Endothelial cell (in vitro differentiated cells): ENCODE results near the gene CACNG4. TPM values are rescaled to one million over a fixed set of nuclear protein-coding genes. Genes with fewer than 3 reads are reported as not detected.

Experiments
- DNase-seq: peaks from one replicate; pipeline ENCODE4 v3.0.0; 2021; ENCODE audit warnings: low spot score
- H3K27ac Mint-ChIP-seq: one replicate; pipeline ENCODE4 v1.8.0; 2021; ENCODE audit warnings: mixed read lengths, inconsistent platforms; ENCODE audit not compliant: unreplicated experiment
- H3K27me3 Mint-ChIP-seq: one replicate; pipeline ENCODE4 v1.8.0; 2021; ENCODE audit warnings: mild to moderate bottlenecking, moderate library complexity, mixed read lengths, inconsistent platforms; ENCODE audit not compliant: unreplicated experiment
- H3K36me3 Mint-ChIP-seq: one replicate; pipeline ENCODE4 v1.8.0; 2021; ENCODE audit warnings: mild to moderate bottlenecking, low read depth, mixed read lengths, inconsistent platforms; ENCODE audit not compliant: unreplicated experiment
- H3K4me1 Mint-ChIP-seq: one replicate; pipeline ENCODE4 v1.8.0; 2021; ENCODE audit warnings: mild to moderate bottlenecking, mixed read lengths, inconsistent platforms; ENCODE audit not compliant: unreplicated experiment
- H3K4me3 Mint-ChIP-seq: one replicate; pipeline ENCODE4 v1.8.0; 2021; ENCODE audit warnings: mild to moderate bottlenecking, mixed read lengths, inconsistent platforms; ENCODE audit not compliant: unreplicated experiment
- H3K9me3 Mint-ChIP-seq: one replicate; pipeline ENCODE4 v1.8.0; 2021; ENCODE audit warnings: mixed read lengths, inconsistent platforms; ENCODE audit not compliant: unreplicated experiment
- total RNA-seq: library from RNA; stranded (reverse); fragmentation: NEBNext Ultra II Directional; extraction: Animal tissue kit (Norgen Biotek cat#: 25700); gene quantifications from one replicate; pipeline ENCODE4 v1.2.1, GENCODE V29; 2021; ENCODE audit not compliant: unreplicated experiment
- TF ChIP-seq, protein P1 (sequence below): fragments of 200-600 bp; sonication (generic); IDR thresholded peaks from one replicate; pipeline ENCODE4 v1.5.0; 2021; ENCODE audit warnings: antibody characterized with exemption; ENCODE audit not compliant: unreplicated experiment

CACNG4 gene
- total RNA-seq, 1 donor from 2014 or later, result 0.33 TPM

- no peak for DNase-seq
- H3K4me3 Mint-ChIP-seq, result no peak overlapping the region
- no peaks in the 10 kb centered on the region for H3K27me3 Mint-ChIP-seq
- no peak overlapping the region for H3K27ac Mint-ChIP-seq
- TF ChIP-seq, protein P1, sequence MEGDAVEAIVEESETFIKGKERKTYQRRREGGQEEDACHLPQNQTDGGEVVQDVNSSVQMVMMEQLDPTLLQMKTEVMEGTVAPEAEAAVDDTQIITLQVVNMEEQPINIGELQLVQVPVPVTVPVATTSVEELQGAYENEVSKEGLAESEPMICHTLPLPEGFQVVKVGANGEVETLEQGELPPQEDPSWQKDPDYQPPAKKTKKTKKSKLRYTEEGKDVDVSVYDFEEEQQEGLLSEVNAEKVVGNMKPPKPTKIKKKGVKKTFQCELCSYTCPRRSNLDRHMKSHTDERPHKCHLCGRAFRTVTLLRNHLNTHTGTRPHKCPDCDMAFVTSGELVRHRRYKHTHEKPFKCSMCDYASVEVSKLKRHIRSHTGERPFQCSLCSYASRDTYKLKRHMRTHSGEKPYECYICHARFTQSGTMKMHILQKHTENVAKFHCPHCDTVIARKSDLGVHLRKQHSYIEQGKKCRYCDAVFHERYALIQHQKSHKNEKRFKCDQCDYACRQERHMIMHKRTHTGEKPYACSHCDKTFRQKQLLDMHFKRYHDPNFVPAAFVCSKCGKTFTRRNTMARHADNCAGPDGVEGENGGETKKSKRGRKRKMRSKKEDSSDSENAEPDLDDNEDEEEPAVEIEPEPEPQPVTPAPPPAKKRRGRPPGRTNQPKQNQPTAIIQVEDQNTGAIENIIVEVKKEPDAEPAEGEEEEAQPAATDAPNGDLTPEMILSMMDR, result no peak
- H3K9me3 Mint-ChIP-seq, result peaks cover 7% of the 10 kb centered on the region
- peaks cover 2% of the 10 kb centered on the region for H3K4me1 Mint-ChIP-seq
- H3K36me3 Mint-ChIP-seq, result peaks cover 7% of the 10 kb centered on the region
Measured at GRCh38 chr17:67046398-67046797, 81.9 kb downstream of the CACNG4 start.

GRCh38 chr17:67047382-67047781 is 82.9 kb downstream of the CACNG4 start:
- Mint-ChIP-seq H3K36me3 (peaks cover 7% of the 10 kb centered on the region), H3K27ac (no peak overlapping the region), H3K9me3 (peaks cover 7% of the 10 kb centered on the region), H3K4me1 (peaks cover 2% of the 10 kb centered on the region), H3K27me3 (peaks cover 1% of the 10 kb centered on the region), H3K4me3 (no peak overlapping the region)
- TF ChIP-seq, protein P1, result no peak
- no peak for DNase-seq

- peaks cover 7% of the 10 kb centered on the region for H3K36me3 Mint-ChIP-seq
Measured at GRCh38 chr17:67049025-67049739, 84.7 kb downstream of the CACNG4 start.

DNA sequence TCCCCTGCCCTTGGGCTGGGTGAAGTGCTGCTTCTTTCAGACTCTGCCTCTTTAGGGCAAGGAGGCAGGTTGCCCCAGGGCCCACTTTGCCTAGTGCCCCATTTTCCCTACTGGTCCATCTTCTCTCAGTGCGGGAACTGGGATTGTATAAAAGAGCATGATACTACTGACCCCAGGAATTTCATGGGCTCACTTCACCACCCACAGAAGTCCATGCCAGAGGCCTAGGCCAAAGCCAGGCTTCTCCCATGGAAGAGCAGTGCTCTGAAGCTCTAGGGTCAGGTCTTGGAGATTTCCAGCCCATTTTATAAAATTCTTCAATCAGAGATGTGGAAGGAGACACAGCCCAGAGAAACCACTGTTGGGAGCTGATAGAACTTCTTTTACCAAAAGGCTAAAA is 85.6 kb downstream of the CACNG4 start:
- H3K36me3 Mint-ChIP-seq, result peaks cover 11% of the 10 kb centered on the region
- peaks cover 2% of the 10 kb centered on the region for H3K4me1 Mint-ChIP-seq
- peaks cover 1% of the 10 kb centered on the region for H3K27me3 Mint-ChIP-seq
- H3K9me3 Mint-ChIP-seq, result peaks cover 7% of the 10 kb centered on the region
- TF ChIP-seq, protein P1, result no peak
- no peak overlapping the region for H3K27ac Mint-ChIP-seq
- no peak overlapping the region for H3K4me3 Mint-ChIP-seq
- DNase-seq, result no peak

More at GRCh38 chr17:67049025-67049739, 84.7 kb downstream of the CACNG4 start:
- peaks cover 7% of the 10 kb centered on the region for H3K9me3 Mint-ChIP-seq
- no peak overlapping the region for H3K27ac Mint-ChIP-seq
- no peak for DNase-seq
- no peak overlapping the region for H3K4me3 Mint-ChIP-seq
- peaks cover 2% of the 10 kb centered on the region for H3K4me1 Mint-ChIP-seq
- H3K27me3 Mint-ChIP-seq, result peaks cover 1% of the 10 kb centered on the region
- TF ChIP-seq, protein P1, result no peak

- peaks cover 1% of the 10 kb centered on the region for H3K27me3 Mint-ChIP-seq
- TF ChIP-seq, protein P1, result no peak
- no peak for DNase-seq
- H3K27ac Mint-ChIP-seq, result no peak overlapping the region
- peaks cover 7% of the 10 kb centered on the region for H3K9me3 Mint-ChIP-seq
- peaks cover 2% of the 10 kb centered on the region for H3K4me1 Mint-ChIP-seq
- H3K4me3 Mint-ChIP-seq, result no peak overlapping the region
- H3K36me3 Mint-ChIP-seq, result peaks cover 11% of the 10 kb centered on the region
Measured at GRCh38 chr17:67050471-67051154, 86.1 kb downstream of the CACNG4 start.
